GM12892 (cell line): ENCODE results near the gene CDH4.

Experiments
- POLR2A ChIP-seq: IDR thresholded peaks from 2 replicates; pipeline ENCODE4 v1.6.1; 2011; ENCODE audit warnings: low read depth, low read length, control low read depth
- POLR2AphosphoS5 ChIP-seq: IDR thresholded peaks from 2 replicates; pipeline ENCODE4 v1.6.1; 2011; ENCODE audit warnings: low read depth, low read length, control low read depth
- TAF1 ChIP-seq: IDR thresholded peaks from 2 replicates; pipeline ENCODE4 v1.6.1; 2011; ENCODE audit warnings: low read depth, mild to moderate bottlenecking, control low read depth, low read length, borderline replicate concordance

DNA sequence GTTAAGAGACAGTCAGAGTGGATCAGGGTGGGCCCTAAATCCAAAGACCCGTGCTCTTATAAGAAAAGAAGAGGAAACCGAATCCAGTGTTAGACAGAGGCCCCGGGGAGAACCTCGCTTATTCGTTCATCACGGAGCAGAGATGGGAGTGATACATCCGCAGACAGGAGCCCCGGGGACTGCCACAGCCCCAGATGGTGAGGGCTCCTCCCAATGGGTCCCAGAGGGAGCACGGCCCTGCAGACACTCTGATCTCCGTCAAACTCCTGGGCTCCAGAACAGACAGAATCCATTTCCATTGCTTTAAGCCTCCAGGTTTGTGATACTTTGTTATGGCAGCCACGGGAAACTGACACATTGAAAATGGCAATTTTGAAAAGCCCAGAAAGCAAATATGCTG, 47.0 kb downstream of the CDH4 start:
- no peak for TF ChIP-seq POLR2A
- TF ChIP-seq POLR2AphosphoS5: no peak
- TF ChIP-seq TAF1: no peak
